ENCODE results near the gene CD247. TPM values are rescaled to one million over a fixed set of nuclear protein-coding genes. Genes with fewer than 3 reads are reported as not detected.
A peak's percentile ranks its signal among the peaks of the same experiment; 100 is the strongest.

Gene CD247
- total and polyA plus RNA-seq, 2 of the 13 experiments (the other 11 are each of a cell fraction or from before 2014, with no cell fraction given): 0.20 TPM; not detected in 1

DNA sequence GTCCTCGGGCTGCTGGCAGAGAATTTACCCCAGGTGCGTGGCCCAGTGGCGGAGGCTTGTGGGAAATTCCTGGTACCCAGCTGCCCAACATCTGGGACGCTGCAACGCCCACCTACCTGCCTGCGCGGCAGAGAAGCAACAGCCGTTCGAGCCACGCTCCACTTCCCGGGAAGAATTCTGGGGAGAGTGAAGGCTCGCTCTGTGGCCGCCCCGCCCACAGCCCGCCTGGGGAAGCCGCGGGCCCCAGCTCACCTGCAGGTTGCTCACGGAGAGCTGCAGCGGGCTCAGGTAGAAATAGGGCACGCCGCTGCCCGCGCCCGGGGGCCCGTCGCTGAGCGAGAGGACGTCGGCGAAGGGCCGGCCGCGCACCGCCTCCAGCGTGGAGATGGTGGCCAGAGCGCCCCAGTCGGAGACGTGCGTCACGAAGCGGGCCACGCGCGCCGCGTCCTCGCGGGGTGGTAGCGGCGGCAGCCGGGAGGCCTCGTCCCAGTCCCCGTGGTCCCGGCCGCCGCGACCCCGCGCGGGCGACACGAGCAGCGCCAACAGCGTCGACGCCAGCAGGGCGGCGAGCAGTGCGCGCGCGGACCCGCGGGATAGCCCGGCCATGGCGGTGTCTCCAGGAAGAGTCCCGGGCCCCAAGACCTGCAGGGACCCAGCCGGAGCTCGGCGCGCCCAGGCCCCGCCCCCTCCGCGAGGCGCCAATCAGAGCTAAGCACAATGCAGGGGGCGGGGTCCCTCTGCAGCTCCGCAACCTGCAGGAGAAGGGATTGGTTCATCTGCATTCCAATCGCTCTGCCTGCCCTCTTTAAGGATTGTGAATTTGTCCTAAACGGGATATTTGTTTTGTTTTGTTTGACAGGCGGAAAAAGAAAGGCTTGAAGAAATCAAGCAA is 35.1 kb upstream of the CD247 start, which contains the start of gene CREG1 (continued):
- TF ChIP-seq, protein P1, sequence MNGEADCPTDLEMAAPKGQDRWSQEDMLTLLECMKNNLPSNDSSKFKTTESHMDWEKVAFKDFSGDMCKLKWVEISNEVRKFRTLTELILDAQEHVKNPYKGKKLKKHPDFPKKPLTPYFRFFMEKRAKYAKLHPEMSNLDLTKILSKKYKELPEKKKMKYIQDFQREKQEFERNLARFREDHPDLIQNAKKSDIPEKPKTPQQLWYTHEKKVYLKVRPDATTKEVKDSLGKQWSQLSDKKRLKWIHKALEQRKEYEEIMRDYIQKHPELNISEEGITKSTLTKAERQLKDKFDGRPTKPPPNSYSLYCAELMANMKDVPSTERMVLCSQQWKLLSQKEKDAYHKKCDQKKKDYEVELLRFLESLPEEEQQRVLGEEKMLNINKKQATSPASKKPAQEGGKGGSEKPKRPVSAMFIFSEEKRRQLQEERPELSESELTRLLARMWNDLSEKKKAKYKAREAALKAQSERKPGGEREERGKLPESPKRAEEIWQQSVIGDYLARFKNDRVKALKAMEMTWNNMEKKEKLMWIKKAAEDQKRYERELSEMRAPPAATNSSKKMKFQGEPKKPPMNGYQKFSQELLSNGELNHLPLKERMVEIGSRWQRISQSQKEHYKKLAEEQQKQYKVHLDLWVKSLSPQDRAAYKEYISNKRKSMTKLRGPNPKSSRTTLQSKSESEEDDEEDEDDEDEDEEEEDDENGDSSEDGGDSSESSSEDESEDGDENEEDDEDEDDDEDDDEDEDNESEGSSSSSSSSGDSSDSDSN (CRISPR knock-in tag; IDR thresholded peaks at IDR 0.05): peak; percentile 80; the same call in 1 of the 2 replicates
- TF ChIP-seq NONO (IDR thresholded peaks at IDR 0.05) (no peak), NONO (CRISPR knock-in tag; conservative IDR thresholded peaks at IDR 0.05) (no peak), SRSF1 (optimal IDR thresholded peaks at IDR 0.05; ENCODE audit: low read depth, low read length) (no peak), ZNF263 (CRISPR knock-in tag; IDR thresholded peaks at IDR 0.05) (peak; percentile 56; the same call in 1 of the 2 replicates), ZNF749 (CRISPR knock-in tag; IDR thresholded peaks at IDR 0.05; ENCODE audit: borderline replicate concordance) (peak; percentile 37; the same call in 1 of the 2 replicates), SMC3 (IDR thresholded peaks at IDR 0.05; ENCODE audit: low read length) (no peak), MTF2 (CRISPR knock-in tag; IDR thresholded peaks at IDR 0.05; ENCODE audit: borderline replicate concordance) (no peak), MAZ (IDR thresholded peaks at IDR 0.05; ENCODE audit: borderline replicate concordance, low read depth, low read length) (0 out of 2 replicates have a peak, but pooled peaks have one; percentile 30), MAZ (CRISPR knock-in tag; IDR thresholded peaks at IDR 0.05; ENCODE audit: low read depth) (peak; percentile 83), KDM2A (CRISPR knock-in tag; IDR thresholded peaks at IDR 0.05; ENCODE audit: borderline replicate concordance, low read depth) (peak; percentile 57; the same call in 1 of the 2 replicates), FOSL2 (CRISPR knock-in tag; IDR thresholded peaks at IDR 0.05) (no peak), ZNF747 (CRISPR knock-in tag; IDR thresholded peaks at IDR 0.05; ENCODE audit: borderline replicate concordance) (0 out of 2 replicates have a peak, but pooled peaks have one; percentile 33), RARG (CRISPR knock-in tag; IDR thresholded peaks at IDR 0.05; ENCODE audit: low read depth) (no peak), YEATS4 (CRISPR knock-in tag; IDR thresholded peaks at IDR 0.05; ENCODE audit: borderline replicate concordance) (peak; percentile 91), CCAR2 (optimal IDR thresholded peaks at IDR 0.05; ENCODE audit: low read depth, low read length) (no peak), KLF13 (CRISPR knock-in tag; IDR thresholded peaks at IDR 0.05) (no peak)
- TF ChIP-seq, protein P2, sequence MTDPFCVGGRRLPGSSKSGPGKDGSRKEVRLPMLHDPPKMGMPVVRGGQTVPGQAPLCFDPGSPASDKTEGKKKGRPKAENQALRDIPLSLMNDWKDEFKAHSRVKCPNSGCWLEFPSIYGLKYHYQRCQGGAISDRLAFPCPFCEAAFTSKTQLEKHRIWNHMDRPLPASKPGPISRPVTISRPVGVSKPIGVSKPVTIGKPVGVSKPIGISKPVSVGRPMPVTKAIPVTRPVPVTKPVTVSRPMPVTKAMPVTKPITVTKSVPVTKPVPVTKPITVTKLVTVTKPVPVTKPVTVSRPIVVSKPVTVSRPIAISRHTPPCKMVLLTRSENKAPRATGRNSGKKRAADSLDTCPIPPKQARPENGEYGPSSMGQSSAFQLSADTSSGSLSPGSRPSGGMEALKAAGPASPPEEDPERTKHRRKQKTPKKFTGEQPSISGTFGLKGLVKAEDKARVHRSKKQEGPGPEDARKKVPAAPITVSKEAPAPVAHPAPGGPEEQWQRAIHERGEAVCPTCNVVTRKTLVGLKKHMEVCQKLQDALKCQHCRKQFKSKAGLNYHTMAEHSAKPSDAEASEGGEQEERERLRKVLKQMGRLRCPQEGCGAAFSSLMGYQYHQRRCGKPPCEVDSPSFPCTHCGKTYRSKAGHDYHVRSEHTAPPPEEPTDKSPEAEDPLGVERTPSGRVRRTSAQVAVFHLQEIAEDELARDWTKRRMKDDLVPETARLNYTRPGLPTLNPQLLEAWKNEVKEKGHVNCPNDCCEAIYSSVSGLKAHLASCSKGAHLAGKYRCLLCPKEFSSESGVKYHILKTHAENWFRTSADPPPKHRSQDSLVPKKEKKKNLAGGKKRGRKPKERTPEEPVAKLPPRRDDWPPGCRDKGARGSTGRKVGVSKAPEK (CRISPR knock-in tag; IDR thresholded peaks at IDR 0.05; ENCODE audit: borderline replicate concordance): no peak
- TF ChIP-seq, protein P3, sequence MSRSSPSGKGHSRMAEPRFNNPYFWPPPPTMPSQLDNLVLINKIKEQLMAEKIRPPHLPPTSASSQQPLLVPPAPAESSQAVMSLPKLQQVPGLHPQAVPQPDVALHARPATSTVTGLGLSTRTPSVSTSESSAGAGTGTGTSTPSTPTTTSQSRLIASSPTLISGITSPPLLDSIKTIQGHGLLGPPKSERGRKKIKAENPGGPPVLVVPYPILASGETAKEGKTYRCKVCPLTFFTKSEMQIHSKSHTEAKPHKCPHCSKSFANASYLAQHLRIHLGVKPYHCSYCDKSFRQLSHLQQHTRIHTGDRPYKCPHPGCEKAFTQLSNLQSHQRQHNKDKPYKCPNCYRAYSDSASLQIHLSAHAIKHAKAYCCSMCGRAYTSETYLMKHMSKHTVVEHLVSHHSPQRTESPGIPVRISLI (CRISPR knock-in tag; IDR thresholded peaks at IDR 0.05; ENCODE audit: borderline replicate concordance): no peak
- TF ChIP-seq, protein P4, sequence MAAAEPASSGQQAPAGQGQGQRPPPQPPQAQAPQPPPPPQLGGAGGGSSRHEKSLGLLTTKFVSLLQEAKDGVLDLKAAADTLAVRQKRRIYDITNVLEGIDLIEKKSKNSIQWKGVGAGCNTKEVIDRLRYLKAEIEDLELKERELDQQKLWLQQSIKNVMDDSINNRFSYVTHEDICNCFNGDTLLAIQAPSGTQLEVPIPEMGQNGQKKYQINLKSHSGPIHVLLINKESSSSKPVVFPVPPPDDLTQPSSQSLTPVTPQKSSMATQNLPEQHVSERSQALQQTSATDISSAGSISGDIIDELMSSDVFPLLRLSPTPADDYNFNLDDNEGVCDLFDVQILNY (CRISPR knock-in tag; conservative IDR thresholded peaks at IDR 0.05): no peak
